Hypothalamus (tissue), 51 donors: Measurements from ENCODE around the gene CTSL.
"Not testable (repeated sequence)": the region's sequence is repeated elsewhere in the genome, so short reads cannot be mapped to it uniquely, and the experiment has no call there.

Source experiments
- DNase-seq, 51 donors: peaks; one replicate each; lab custom pipeline; 2025; lab: John Stamatoyannopoulos, UW

Gene CTSL

DNA sequence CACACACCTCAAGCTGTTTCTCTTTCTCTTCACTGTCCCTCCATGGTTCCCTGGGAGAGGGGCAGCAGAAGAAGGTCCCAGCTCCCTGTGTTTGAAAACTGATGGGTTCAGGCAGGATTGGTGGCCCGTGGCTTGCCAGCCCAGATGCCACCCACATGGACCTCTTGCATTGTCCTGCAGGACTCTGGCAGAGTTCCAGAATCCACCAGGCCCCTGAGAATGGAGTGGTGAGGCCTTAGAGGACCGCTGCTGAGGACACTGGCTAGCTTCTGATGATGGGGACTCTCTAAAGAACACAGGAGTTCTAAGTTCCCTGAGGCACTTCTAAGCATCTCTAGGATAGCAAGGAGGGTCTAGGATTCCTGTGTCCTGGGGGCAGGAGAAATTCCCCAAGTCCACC is 24.8 kb downstream of the CTSL start:
- DNase-seq, result no peak

DNA sequence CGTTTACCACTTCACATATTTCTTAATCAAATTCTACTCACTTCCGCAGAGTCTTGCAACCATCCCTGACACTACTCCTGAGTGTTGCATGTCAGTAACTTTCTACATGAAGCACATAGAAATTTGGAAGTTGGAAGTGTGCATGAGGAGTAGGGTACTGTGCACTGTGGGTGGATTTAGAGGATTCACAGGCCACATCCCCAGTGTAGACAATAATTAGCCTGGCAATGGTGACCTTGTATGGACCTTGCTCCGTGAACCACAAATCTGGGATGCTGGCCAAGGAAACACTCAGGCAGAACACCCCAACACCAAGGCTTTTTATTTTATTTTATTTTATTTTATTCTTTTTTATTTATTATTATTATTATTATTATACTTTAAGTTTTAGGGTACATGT is 25.5 kb downstream of the CTSL start:
- no peak for DNase-seq

- no peak for DNase-seq
These were observed 25.9 kb downstream of the CTSL start for GRCh38 chr9:87751868-87752267.

- DNase-seq, result no peak
These were observed 27.4 kb downstream of the CTSL start for GRCh38 chr9:87753313-87753712.

GRCh38 chr9:87758330-87758729 is 32.4 kb downstream of the CTSL start:
- DNase-seq, result not testable (repeated sequence)

DNA sequence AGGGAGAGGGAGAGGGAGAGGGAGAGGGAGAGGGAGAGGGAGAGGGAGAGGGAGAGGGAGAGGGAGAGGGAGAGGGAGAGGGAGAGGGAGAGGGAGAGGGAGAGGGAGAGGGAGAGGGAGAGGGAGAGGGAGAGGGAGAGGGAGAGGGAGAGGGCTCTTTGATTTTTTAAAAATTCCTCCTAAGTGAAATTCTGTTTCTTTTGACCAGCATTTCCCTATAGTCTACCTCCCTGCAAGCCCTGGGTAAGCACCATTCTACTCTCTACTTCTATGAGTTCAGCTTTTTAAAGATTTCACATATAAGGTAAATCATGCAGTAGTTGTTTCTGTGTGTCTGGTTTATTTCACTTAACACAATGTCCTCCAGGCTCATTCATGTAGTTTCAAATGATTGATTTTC is 34.1 kb downstream of the CTSL start:
- DNase-seq, result not testable (repeated sequence)

- DNase-seq, result no peak
These were observed 34.6 kb downstream of the CTSL start for GRCh38 chr9:87760529-87760928.

DNA sequence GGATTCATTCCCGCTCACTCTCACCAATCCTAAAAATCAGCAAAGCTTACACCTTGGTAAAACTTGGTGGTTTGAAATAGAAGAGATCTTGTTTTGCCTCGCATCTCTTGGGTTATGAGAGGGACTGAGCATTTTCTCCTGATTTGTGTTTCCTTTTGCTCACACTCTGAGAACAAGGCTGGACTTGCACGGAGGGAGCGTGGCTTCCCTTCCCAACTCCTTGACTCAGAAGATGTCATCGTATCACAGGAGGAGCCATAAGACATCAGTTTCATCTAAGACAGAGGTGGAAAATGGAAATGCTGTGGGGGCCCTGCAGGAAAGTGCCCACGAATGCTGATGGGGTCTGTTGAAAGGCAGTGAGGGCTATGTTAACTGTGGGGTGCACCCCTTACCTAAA is 37.4 kb downstream of the CTSL start:
- no peak for DNase-seq

DNA sequence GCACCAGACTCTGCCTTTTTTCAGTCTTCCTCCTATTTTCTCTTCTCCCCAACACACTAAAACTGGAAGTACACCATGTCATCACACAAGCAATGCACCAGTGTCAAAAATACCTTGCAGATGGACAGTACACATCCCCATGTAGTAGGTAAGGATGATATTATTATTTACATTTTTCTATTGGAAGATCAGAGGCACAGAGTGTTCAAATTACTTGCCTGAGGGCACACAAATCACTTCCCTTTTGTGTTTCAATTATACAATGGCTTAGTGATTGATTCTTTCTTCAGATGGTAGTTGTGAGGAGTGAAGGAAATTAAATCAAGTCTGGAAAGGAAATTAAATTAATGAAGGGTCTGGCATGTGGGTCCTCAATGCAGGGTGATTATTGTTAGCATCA is 39.6 kb downstream of the CTSL start:
- DNase-seq, result no peak

DNA sequence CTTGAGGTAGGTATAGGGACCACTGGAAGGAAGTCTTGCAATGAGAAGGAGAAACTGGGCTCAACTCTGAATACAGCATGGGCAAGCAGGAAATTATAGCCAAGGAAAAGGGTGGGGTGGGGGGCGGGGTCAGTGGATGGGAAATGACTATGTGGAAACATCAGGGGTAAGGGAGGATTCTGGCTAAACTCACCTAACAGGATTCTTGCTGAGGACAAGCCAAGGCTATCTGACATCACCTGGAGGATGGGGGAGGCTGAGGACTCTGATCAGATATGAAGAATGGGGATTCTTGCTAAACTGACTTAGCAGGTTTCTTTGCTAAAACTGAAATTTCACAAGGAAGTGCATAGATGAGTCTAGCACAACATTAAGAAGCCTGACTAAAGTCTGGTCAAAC is 40.8 kb downstream of the CTSL start:
- DNase-seq, result no peak

DNA sequence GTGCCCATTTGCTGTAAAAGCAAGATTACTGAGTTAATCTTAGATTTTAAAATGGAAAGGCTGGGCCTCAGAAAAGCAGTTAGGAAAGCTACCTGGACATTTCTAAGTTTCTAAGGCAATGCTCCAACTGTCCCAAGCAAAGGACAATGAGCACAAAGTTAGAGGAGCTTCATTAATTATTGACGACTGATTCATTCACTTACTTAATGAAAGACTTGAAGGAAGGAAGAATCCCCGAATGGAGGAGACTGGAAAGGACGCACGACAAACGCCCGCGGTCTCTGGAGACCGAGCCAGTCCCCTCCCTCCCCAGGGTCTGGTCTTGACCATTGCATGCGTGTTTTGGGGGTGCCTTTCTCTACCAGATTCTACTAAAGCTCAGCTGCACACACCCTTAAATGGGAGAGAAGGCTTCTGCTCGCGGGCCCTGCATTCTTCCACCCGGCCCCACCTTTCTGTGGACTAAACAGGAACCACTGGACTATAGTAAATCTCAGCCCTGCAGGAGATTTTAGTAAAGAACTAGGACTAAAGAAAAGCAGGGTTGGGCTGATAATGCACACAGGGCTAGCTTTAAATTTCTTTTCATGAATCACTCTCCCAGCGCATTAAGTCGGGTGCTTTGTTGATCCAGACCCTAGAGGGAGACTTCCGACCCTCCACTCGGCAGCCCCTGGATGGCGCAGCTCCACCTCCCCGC is 44.8 kb downstream of the CTSL start:
- no peak for DNase-seq

- no peak for DNase-seq
These were observed 45.5 kb downstream of the CTSL start for GRCh38 chr9:87771316-87772006.

DNA sequence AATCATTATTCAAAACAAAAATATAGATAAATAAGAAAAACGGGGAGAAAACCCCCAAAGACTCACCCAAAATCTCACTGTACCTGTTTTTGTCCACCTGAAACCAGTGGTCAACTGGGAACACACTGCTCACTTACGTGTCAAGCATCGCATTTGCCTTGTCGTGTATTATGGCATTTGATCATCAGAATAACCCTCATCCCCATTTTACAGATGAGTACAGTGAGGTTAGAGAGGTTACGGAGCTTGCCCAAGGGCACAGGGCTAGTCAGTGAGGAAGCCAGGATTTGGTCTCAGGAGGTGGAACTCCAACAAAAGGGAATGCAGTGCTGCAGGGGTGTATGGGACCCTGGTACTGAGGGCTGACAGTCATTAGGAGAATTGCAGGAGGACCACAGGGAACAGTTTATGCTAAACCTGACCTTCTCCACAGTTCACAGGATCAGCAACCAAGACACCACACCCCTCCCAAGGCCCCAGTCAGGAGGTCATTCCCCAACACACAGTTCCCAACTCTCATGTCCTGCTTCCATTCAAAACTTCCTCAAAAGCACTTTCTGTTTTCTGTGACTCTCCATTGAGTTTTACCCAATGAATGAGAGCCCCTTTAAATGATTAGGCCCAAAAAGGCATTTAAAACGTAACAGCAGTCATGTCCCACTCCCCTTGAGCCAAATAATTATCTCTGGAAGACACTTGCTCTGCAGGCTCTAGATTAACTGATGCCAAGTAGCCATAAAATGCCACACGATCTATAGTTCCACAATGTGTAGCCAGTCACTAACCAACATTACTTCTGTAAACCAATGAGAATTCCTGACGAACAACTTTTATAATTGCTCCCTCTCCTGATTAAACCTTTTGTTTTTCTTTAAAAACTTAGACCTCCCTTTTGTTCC is 50.8 kb downstream of the CTSL start:
- DNase-seq, result no peak

- DNase-seq, result no peak
These were observed 53.1 kb downstream of the CTSL start for GRCh38 chr9:87778996-87779395.
